NCI-H2227 (cell line): ENCODE measurements around the gene PLXNA4.

ENCODE experiments used
- DNase-seq: peaks from one replicate; lab custom pipeline; 2025; ENCODE audit not compliant: unreplicated experiment; lab: John Stamatoyannopoulos, UW

PLXNA4 gene

DNA sequence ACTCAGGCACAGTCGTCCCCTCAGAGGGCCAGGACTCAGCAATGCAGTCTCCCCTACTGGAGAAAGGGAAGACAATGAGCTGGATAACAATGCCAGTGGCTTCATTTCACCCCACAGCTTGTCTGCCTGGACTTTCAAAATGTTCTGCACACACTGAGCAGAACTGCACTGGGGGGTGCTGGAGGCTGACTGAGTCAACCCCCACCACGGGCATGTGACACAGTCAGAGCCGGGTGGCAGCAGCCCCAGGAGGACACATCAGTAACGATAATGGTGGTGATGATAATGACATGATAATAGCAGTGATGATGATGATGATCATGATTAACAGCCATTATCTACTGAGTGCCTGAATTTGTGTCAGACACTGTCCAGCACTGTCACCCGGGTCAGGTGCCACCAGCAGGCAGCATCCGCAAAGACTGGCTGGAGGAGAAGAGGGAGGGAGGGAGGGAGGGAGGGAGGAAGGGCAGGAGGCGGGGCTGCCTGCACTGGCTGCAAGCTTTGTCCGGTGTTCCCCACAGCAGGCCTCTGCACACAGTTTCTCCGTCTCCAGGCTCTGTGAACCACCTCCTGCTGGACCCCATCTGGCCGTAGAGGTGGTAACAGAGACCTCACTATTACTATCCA is 67.4 kb downstream of the PLXNA4 start:
- DNase-seq: peak; percentile 47

DNA sequence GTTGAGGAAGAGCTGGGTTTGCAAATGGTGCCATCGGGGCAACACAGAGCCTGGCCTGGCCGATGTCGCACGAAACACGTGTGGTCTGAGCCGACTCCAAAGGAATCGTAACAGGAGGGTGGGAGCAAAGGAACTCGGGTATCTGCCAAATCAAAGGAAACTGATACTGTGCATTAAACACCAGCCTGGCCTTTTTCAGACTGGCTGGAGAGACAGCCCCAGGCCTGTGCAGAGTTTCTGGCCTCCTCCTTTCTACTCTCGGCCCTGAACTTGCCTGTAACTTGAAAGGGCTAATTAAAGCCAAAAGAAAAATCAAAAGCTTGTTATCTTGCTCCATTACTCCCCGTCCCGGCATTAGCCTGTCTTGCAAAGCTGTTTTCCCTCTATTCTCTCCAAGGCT is 71.4 kb downstream of the PLXNA4 start:
- DNase-seq: no peak

DNA sequence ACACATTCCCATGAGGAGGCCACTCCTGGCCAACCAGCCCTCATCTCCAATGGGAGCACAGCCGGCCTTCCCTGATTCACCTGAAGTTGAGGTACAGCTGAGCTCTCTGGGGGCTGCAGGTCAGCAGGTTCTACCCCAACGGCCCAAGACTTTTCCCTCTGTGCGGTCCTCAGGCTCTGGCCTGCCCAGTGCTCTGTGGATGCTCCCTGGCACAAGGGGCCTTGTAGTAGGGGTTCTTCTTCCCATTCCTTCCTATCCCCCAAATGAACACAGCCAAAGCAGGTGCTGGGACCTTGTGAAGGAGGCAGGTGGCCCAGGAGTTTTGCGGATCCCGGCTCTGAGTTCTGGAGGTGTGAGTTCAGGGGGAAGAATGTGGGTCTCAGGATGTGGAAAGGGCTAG is 72.2 kb downstream of the PLXNA4 start:
- DNase-seq: no peak

DNA sequence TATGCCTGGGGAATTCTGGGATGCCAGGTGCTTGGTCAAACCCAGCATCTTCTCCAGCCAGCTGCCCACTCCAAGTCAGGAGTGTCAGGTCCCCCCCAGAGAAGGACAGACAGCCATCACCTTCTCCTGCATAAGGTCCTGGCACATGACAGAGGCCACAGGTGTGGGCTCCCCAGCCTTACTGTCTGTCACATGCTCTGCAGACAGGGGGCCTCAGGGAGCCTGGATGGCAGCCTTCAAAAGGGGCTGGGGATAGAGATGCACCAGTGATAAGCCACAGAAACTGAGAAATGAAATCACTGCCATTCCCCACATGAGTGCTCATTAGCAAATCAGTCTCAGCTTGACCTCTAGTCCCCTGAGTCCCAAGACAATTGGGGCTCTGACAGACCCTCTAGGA is 72.9 kb downstream of the PLXNA4 start:
- DNase-seq: no peak

DNA sequence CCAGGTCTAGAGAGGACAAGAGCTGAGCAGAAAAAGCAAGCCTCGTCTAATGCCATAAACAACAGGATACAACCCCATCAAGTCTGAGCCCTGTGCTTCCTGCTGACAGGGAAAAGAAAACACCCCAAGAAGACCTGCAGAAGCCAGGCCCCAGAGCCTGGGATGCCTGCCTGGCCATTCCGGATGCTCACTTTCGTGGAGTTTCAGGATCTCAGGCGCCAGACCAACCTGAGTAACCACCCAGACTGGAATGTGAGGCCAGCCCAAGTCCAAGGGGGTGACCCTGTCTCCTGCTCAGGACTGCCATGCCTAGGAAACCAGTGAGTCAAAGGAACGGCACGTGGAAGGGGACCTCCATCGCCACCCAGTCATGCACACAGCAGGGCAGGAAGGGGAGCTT is 74.3 kb downstream of the PLXNA4 start:
- DNase-seq: no peak

DNA sequence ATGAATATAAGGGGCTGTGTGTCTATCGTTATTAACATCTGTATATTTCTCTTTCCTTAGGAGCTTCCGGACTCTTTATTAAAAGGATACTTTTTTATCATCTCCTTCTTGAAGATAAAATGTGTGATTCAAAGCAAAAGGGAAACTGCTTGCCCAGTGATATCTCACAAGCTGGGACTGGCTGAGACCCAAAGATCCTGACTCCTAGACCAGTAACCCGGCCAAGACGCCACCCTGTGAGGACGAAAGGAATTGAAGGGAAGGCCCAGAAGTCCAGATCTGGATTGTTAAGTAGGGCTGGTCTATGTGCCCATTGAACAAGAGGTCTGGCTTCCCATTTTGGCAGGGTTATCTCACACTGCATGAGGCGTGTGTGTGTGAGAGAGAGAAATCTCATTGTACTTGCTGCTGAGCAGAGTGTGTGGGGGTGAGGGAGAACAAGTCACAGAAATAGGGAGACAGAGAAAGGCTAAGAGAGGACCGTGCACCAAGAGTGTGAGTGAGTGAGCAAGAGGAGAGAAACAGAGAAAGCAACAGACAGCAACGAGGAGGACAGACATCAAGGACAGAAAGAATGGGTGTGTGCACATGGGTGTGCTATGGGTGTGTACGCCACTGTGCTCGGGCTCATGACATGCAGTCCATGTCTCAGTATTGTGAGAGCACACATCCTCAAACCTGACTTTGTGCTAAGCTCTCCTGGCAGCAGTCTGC is 75.4 kb downstream of the PLXNA4 start:
- DNase-seq: no peak

DNA sequence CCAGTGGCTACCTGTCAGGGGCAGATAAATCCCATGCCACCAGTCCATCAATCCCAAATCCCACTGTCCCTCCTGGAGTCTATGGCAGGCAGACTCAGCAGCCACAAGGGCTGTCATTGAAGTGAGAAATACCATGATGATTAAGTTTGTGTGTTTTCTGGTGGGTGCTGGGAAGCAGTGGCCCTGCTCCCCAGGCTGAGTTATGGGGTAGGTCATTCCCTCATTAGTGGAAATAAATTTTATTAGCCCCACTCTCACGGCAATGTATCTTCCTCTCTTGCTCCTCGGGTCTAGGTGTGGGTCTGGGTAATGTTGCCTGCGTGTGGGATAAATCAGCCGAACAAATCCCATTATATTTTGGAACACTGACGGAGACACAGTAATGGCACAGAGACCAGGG is 76.8 kb downstream of the PLXNA4 start:
- DNase-seq: no peak

DNA sequence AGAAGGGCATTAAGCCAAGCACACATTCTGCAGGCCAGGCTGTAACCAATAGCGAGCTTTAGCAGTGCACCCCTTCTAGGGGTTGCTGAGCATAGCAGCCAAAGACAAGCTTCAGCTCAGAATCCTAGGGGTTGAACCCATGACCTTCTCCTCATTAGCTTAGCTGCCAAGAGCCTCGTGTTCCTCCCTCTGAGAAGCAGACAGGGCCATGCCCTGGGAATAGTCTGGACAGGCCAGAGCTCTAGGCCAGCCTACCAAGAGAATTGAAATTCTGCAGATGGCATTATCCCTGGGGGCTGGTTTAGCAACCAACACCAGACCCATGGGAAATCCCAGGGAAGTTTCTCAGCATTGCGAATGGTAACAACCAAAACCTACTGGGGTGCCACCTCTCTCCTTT is 77.2 kb downstream of the PLXNA4 start:
- DNase-seq: no peak

DNA sequence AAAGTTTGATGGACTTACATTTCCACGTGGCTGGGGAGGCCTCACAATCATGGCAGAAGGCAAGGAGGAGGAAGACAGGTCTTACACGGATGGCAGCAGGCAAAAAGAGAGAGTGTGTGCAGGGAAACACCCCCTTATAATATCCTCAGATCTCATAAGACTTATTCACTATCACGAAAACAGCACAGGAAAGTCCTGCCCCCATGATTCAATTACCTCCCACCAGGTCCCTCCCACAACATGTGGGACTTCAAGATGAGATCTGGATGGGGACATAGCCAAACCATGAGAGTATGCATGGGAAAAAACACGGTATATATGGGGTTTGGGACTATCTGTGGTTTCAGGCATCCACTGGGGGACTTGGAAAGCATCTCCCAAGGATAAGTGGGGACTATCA is 78.0 kb downstream of the PLXNA4 start:
- no peak for DNase-seq

DNA sequence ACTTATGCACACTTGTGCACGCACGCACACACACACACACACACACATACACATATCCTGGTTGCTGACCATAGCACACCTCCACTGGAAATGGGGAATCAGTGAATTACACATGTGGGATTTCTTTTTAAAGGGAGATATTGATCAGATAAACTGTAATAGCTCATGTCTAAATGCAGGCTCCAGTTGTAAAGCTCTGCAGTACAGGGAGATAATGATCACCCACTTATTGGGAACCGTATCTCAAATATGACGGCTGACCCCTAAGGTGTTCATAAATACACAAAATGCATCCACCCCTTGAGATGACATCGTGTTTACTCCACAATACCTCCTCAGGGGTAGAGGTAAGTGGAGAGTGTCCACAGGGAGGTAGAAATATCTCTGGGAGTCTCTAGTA is 79.2 kb downstream of the PLXNA4 start:
- no peak for DNase-seq

DNA sequence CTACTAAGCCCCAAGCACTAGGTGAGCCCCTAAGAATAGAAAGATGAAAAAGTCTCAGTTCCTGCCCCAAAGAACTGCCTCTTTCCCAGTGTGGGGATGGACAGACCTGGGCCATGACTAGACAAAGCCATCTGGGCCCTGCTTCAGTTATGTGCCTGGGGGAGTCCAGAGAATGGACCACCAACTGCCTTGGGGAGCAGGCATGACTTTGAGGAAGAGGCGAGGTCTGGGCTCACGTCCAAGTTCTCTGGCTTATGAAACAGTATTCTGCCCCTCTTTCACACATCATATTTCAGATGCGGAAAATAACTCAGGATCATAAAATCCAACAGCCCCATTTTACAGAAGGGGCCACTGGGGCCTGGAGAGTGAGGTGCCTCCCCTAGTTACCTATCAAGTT is 80.3 kb downstream of the PLXNA4 start:
- no peak for DNase-seq

DNA sequence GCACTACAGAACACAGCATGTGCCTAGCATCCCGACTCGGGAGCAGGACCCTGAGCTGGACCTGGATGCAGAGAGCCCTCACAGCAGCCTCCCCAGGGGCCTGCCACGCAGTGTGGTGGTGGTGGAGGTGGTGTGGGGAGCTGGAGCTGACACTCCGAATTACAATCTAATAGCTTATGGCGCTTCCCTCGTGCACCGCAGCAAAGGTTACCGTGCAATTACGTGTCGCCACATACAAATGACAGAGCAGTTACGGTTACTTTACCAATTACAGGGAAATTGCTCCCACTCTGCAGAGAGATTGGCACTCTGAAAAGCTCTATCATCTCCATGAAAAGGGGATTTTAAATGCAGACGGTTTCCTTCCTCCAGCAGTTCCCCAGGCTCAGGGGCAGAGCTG is 81.8 kb downstream of the PLXNA4 start:
- peak; percentile 86 for DNase-seq

DNA sequence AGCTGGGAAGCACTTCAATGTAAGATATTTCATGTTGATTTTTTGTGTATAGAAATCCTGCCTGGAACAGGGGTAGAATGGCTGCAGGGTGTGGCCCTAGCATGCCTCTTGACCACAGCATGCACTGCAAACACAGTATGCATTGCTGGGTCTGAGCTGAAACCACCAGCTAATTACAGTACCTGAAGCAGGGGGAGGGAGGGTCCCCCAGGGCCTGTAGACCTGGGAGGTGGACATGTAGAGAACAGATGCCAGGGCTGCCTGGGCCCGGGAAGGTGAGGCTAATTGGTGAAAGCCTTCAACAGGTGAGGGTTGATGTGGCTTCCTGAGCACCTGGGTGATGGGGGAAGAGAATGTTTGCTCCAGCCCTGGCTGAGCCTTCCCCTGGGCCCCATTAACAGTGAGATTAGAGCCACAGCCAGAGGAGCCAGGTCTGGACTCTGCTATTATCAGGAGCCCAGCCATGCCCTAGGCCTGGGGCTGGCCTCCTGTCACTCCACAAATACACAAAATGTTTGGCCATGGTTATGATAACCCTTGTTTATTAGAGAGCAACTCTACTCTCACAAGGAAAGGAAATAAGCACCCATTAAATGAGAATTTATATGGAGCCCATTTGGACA is 83.3 kb downstream of the PLXNA4 start:
- no peak for DNase-seq

DNA sequence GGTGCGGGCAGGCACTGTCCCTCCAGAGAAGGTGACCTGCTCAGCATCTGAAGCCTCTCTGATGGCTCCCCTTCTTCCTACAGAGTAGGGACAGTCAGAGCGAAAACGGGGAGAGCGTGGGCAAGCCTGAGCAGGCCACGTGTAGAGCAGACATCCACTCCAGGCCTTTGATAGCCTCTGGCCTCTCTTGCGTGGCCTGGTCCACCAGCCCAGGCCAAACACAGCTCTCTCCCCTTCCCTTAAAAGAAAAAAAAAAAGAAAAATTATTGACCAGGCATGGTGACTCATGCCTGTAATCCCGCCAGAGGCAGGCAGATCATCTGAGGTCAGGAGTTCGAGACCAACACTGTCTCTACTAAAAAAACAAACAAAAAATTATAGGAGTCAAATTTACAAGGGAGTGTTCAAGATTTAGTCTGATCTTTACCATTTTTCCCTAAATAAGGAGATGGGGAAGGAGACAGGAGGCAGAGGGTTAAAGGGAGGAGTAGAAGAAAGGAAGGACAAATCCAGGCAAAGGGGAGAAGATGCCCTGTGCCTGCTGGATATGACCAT is 84.8 kb downstream of the PLXNA4 start:
- DNase-seq: no peak

DNA sequence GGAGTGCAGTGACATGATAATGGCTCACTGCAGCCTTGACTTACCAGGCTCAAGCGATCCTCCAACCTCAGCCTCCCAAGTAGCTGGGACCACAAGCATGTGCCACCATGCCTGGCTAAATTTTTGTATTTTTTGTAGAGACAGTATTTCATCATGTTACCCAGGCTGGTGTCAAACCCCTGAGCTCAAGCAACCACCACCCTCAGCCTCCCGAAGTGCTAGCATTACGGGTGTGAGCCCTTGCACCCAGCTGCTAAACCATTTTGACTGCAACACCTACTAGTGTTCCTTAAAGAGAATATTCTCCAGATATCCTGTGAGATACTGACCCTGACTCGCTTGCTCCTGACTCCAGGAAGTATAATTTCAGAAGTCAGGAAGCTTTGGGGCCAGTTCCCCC is 85.8 kb downstream of the PLXNA4 start:
- no peak for DNase-seq

DNA sequence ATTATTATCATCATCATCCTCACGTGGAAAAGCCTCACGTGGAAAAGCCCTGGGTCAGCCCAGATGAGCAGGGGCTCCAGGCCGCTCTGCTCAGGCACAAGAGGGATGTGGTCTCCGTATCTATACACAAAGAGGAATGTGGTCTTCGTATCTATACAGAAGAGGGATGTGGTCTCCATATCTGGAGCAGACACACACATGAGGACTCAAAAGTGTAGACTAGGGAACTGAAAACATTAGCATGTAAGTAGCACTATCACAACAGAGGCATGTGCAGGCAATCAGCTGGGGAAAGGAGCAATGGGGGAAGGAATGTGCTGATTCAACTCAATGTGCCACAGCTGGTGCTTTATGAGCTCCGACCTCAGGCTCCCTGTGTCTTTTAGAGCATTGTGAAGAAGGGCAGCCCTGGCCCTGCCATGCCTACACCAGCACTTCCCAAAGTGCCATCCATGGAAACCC is 86.5 kb downstream of the PLXNA4 start:
- no peak for DNase-seq

DNA sequence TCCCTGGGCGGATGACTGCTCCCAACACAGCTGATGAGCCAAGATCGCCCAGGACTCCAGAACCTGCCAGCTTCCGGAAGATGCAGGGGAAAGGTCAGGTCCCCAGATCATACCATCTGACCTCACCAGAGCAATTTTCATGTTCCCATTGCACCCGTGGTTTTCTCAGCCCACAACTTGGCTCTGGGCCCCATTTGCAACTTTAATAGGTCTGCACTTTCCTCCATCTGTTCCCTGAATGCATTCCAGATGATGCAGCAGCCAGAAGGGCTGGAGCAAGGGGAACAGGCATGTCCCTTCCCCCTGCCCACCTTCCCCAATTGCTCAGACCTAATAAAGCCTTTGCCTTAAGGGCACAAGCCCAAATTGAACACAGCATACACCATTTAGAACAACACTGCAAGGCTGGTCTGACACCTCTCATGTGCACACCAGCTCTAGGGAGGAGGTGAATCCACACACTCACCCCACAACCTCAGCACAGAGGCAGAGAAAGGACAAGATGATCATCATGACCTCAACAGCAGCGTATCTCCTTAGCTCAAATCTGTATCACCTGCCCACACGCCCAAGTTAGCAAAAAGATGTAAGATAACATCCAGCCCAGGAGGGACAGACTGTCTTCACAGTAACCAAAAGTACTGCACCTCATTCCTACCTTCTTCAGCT is 87.5 kb downstream of the PLXNA4 start:
- no peak for DNase-seq

DNA sequence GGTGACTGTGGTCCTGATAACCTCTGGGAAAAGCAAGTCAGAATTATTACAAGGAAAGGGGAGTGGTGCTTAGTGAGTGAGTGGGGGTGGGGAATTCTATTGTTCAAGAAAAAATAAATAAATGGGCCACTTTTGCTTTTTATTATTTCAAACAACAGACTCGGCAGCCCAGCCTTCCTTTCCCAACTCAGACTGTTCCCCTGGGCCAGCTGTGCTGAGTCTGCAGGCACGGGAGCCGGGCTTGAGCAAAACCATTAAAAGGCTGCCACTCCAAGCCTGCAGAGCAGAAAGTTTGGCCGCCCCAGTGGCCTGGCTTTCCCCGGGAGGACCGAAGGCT is 90.0 kb downstream of the PLXNA4 start:
- peak; percentile 74 for DNase-seq

DNA sequence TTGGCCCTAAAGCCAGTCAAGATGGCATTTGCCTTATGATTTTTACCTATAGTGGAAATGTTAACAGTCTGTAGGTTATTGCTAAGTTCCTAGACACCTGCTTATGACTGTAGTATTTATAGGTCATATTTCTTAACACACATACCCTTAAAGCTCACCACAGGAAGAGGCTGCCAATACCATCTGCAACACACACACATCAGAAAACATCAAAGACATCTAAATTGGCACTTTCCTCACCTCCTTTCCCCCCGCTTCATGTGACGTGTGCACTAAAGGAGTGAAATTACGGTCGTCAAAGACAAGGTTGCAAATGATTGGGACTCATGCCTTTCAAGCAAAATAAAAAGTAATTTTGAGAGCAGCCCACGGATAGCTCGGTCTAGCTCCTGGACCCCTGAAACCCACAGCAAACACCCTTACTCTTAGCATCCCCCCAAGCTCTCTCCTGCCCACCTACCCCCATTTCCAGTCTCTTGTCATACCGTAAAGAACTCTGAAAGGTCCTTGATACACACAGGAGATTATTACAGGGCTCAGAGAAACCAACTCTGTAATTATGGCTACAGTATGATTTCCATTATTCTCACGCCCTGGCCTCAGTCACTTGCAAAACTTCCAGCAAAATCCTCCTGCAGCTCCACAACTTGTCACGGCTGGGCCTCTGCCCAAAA is 90.5 kb downstream of the PLXNA4 start:
- peak; percentile 85 for DNase-seq

DNA sequence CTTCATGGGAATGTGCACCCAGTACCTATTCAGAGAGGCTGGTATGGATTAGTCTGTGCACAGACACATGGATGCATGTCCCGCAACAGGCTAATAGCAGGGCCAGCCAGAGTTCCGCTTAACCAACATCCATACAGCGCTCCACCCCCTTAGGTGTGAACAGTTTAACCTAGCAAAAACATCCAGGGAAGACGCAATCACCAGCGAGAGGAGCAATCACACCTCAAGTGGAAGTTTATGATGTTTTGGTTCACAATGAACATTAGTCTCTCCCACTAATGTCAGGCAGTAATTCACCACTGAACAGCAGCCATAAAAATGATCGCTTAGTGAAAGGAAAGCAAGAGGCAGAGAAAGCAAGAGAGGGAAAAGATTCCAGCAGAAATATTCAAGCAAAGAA is 91.1 kb downstream of the PLXNA4 start:
- DNase-seq: peak; percentile 58

DNA sequence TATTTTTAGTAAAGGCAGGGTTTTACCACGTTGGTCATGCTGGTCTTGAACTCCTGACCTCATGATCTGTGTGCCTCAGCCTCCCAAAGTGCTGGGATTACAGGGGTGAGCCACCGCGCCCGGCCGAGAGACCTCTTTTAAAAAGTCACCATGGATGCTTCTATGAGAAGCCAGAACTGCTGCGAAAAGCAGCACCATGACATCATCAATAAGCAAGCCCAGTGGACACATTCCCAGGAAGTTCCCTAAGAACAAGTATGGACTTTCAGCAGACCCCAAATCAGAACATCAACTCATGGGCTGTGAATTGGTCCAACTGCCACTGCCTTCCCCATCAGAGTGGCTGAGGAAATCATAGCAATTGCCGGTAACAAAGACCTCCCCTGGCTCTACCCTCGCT is 93.4 kb downstream of the PLXNA4 start:
- DNase-seq: no peak
